ENCODE data around the gene EIF4G3.

EIF4G3 gene

DNA sequence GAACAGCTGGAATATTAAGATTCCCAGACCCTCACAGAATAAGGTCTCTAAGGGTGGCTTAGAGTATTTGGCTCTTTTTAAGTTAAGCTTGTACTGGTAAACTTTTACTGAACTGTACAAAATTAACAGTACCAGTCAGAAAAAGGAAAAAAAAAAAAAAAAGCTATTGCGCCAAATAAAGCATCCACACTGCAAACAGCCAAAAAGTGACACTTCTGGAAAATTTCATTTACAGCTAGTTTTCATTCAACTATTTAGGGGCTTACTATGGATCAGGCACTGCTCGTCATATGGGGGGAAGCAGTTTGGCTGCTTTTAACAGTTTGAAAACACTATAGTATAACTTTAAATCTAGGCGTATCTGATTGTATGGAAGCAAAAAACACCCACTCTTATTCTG is 139.6 kb downstream of the EIF4G3 start:
- Histone ChIP-seq H3K27ac (no peak overlapping the region), H3K4me3 (no peak overlapping the region)
- DNase-seq (ENCODE audit: low spot score), result no peak
- TF ChIP-seq, protein P1, sequence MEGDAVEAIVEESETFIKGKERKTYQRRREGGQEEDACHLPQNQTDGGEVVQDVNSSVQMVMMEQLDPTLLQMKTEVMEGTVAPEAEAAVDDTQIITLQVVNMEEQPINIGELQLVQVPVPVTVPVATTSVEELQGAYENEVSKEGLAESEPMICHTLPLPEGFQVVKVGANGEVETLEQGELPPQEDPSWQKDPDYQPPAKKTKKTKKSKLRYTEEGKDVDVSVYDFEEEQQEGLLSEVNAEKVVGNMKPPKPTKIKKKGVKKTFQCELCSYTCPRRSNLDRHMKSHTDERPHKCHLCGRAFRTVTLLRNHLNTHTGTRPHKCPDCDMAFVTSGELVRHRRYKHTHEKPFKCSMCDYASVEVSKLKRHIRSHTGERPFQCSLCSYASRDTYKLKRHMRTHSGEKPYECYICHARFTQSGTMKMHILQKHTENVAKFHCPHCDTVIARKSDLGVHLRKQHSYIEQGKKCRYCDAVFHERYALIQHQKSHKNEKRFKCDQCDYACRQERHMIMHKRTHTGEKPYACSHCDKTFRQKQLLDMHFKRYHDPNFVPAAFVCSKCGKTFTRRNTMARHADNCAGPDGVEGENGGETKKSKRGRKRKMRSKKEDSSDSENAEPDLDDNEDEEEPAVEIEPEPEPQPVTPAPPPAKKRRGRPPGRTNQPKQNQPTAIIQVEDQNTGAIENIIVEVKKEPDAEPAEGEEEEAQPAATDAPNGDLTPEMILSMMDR (IDR thresholded peaks at IDR 0.05), result no peak

- Histone ChIP-seq H3K4me3 (no peak overlapping the region), H3K27ac (no peak overlapping the region)
- DNase-seq (ENCODE audit: low spot score), result no peak
- TF ChIP-seq, protein P1 (IDR thresholded peaks at IDR 0.05), result no peak
Measured at GRCh38 chr1:21035794-21036193, 140.9 kb downstream of the EIF4G3 start.

GRCh38 chr1:21034725-21035628 is 141.7 kb downstream of the EIF4G3 start:
- TF ChIP-seq, protein P1 (IDR thresholded peaks at IDR 0.05), result no peak

GRCh38 chr1:21032741-21033140 is 144.0 kb downstream of the EIF4G3 start:
- Histone ChIP-seq H3K4me3 (no peak overlapping the region), H3K27ac (no peak overlapping the region)
- DNase-seq (ENCODE audit: low spot score), result no peak
- TF ChIP-seq, protein P1 (IDR thresholded peaks at IDR 0.05), result no peak

More at GRCh38 chr1:21034725-21035628, 141.7 kb downstream of the EIF4G3 start:
- H3K4me3 ChIP-seq, result no peak overlapping the region
- DNase-seq (ENCODE audit: low spot score), result no peak
- H3K27ac ChIP-seq, result no peak overlapping the region

DNA sequence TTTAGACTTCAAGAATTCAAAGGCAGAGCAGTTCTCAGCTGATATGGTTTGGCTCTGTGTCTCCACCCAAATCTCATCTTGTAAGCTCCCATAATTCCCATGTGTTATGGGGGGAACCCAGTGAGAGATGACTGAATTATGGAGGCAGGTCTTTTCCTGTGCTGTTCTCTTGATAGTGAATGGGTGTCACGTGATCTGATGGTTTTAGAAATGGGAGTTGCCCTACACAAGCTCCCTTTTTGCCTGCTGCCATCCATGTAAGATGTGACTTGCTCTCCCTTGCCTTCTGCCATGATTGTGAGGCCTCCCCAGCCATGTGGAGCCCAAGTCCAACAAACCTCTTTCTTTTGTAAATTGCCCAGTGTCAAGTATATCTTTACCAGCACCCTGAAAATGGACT is 146.5 kb downstream of the EIF4G3 start:
- TF ChIP-seq, protein P1 (IDR thresholded peaks at IDR 0.05), result no peak
- no peak overlapping the region for H3K27ac ChIP-seq
- no peak overlapping the region for H3K4me3 ChIP-seq
- no peak for DNase-seq (ENCODE audit: low spot score)

DNA sequence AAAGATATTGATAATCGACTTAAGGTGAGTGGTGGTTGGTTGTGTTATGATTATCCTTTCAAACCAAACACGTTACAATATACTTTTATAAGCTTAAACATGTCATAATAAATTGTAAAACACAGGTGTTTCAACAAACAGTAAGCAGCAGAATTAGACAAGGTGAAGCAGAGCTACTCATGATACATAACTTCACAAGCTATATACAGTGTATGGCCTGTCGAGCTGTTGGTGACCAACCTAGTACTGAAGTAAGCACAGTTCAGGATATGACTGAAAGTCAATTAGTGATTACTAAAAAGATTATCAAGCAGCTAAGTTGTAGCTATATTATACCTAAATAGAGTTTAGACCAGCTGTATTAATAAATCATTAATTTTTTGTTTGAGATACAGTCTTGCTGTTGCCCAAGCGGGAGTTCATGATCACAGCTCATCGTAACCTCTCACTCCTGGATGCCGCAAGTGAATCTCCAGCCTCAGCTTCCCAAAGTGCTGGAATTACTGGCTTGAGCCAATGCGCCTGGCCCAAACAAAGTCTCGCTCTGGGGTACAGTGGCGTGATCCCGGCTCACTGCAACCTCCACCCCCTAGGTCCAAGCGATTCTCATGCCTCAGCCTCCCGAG is 148.1 kb downstream of the EIF4G3 start:
- H3K4me3 ChIP-seq, result no peak overlapping the region
- H3K27ac ChIP-seq, result no peak overlapping the region
- no peak for DNase-seq (ENCODE audit: low spot score)
- TF ChIP-seq, protein P1 (IDR thresholded peaks at IDR 0.05), result no peak
